HepG2 (cell line): Measurements from ENCODE around the gene NDST1. TPM values are rescaled to one million over a fixed set of nuclear protein-coding genes. Genes with fewer than 3 reads are reported as not detected.

Source experiments
- BCL3 ChIP-seq: sonication (generic); formaldehyde crosslinking; IDR thresholded peaks from 2 replicates; pipeline ENCODE4 v1.5.1; 2020; ENCODE audit warnings: mild to moderate bottlenecking, missing genetic modification reagents, moderate library complexity
- DZIP1 ChIP-seq: sonication (generic); formaldehyde crosslinking; IDR thresholded peaks from 2 replicates; pipeline ENCODE4 v1.5.0; 2020; ENCODE audit warnings: mild to moderate bottlenecking, missing genetic modification reagents
- HMG20A ChIP-seq: IDR thresholded peaks from 2 replicates; pipeline ENCODE4 v1.6.1; 2016; ENCODE audit warnings: borderline replicate concordance
- HOXA3 ChIP-seq: sonication (generic); formaldehyde crosslinking; IDR thresholded peaks from 2 replicates; pipeline ENCODE4 v1.5.0; 2020; ENCODE audit warnings: missing genetic modification reagents
- KLF11 ChIP-seq: IDR thresholded peaks from 2 replicates; pipeline ENCODE4 v1.6.1; 2016; ENCODE audit warnings: missing compliant biosample characterization
- MAZ ChIP-seq, 2 experiments: sonication (generic) in 1 of 2; formaldehyde crosslinking in 1 of 2; IDR thresholded peaks; 2 replicates each; pipeline versions ENCODE4 v1.5.0 to v1.6.1; 2012 to 2020; ENCODE audit warnings: low read depth in 2 of 2, mild to moderate bottlenecking in 2 of 2, borderline replicate concordance in 1 of 2, improper control_type of control experiment in 1 of 2, low read length in 1 of 2, missing genetic modification reagents in 1 of 2, moderate library complexity in 1 of 2
- NR3C1 ChIP-seq: sonication (generic); formaldehyde crosslinking; IDR thresholded peaks from 2 replicates; pipeline ENCODE4 v1.4.0; 2020; ENCODE audit warnings: missing genetic modification reagents
- POGZ ChIP-seq: sonication (generic); formaldehyde crosslinking; IDR thresholded peaks from 2 replicates; pipeline ENCODE4 v1.4.0; 2020; ENCODE audit warnings: mild to moderate bottlenecking, missing genetic modification reagents
- SIN3B ChIP-seq: fragments of 150-350 bp; IDR thresholded peaks from 2 replicates; pipeline ENCODE4 v1.6.1; 2014; ENCODE audit warnings: low read length
- SMAD9 ChIP-seq: sonication (generic); formaldehyde crosslinking; IDR thresholded peaks from 2 replicates; pipeline ENCODE4 v1.5.1; 2020; ENCODE audit warnings: mild to moderate bottlenecking, missing genetic modification reagents
- ZFP62 ChIP-seq: sonication (generic); formaldehyde crosslinking; IDR thresholded peaks from 2 replicates; pipeline ENCODE4 v1.4.0; 2020; ENCODE audit warnings: missing genetic modification reagents
- ZFX ChIP-seq: sonication (generic); formaldehyde crosslinking; IDR thresholded peaks from 2 replicates; pipeline ENCODE4 v1.4.0; 2020; ENCODE audit warnings: mild to moderate bottlenecking, low read depth, missing genetic modification reagents, moderate library complexity
- ZHX1 ChIP-seq: sonication (generic); formaldehyde crosslinking; IDR thresholded peaks from 2 replicates; pipeline ENCODE4 v1.8.1; 2022; ENCODE audit warnings: low read depth, mild to moderate bottlenecking, missing genetic modification reagents
- ZKSCAN8 ChIP-seq: IDR thresholded peaks from 2 replicates; pipeline ENCODE4 v1.6.1; 2016; ENCODE audit warnings: borderline replicate concordance, missing genetic modification reagents, missing compliant biosample characterization
- ZUFSP ChIP-seq: sonication (generic); formaldehyde crosslinking; IDR thresholded peaks from 2 replicates; pipeline ENCODE4 v1.9.0; 2021; ENCODE audit warnings: missing genetic modification reagents, mild to moderate bottlenecking, borderline replicate concordance
- polyA plus RNA-seq, 8 experiments: library from polyadenylated mRNA; depleted of rRNA in 3 of 8; stranded (reverse) in 7 of 8; unstranded in 1 of 8; fragments of >200 nt; fragmentation: Illumina TruSeq in 4 of 8; extraction: Trizol in 4 of 8; gene quantifications; 2 replicates each; pipeline versions ENCODE4 v1.2.1 to v1.2.3, GENCODE V29; 2011 to 2016; ENCODE audit warnings: low read depth in 4 of 8, missing spikeins in 1 of 8, mixed read lengths in 1 of 8; ENCODE audit not compliant: insufficient read depth in 1 of 8
- total RNA-seq, 5 experiments: library from RNA; depleted of rRNA; stranded (reverse); fragments of >200 nt; fragmentation: Illumina TruSeq; extraction: Trizol; gene quantifications; 2 replicates each; pipeline ENCODE4 v1.2.3, GENCODE V29; 2016; ENCODE audit warnings: low read depth in 1 of 5
- TF ChIP-seq, protein P1 (sequence below): sonication (generic); formaldehyde crosslinking; IDR thresholded peaks from 2 replicates; pipeline ENCODE4 v1.5.1; 2020; ENCODE audit warnings: mild to moderate bottlenecking, missing genetic modification reagents, moderate library complexity

NDST1 gene
- total and polyA plus RNA-seq, 2 of the 13 experiments (the other 11 are each of a cell fraction or from before 2014, with no cell fraction given): 23.8 to 26.2 TPM

DNA sequence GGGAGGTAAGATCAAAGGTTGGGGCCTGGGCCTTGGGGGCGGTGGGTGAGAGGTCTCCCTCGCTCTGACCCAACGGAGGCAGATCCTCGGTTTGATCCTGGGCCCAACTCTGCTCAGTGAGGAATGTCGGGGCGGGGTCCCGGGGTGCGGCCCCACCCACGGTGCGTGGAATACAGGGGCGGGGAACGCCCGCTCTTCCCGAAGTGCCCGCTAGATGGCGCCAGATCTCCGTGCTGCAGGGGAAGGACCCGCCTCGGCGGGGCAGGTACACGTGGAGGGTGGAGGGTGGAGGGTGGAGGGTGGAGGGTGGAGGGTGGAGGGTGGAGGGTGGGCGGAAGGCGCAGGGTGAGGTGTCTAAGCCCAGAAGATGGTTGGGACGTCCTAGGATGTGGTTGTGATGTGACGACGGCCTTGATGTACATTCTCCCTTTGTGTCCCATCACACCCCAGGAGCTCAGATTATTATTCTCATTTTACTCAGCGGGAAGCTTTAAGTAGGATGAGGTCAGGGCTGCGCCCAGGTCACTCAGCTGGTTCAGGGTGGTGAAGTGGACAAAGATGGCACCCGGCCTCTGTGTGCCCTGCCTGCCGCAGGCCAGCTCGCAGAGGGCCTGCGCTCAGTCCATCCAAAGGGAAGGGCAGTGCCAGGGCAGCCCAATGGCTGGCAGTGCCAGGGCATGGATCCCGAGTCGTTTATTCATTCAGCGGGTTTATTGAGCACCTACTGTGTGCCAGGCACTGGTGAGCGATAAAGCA lies 49.0 kb upstream of the NDST1 start (continued):
- TF ChIP-seq ZUFSP (no peak), ZFX (peak; percentile 37; the same call in 1 of the 2 replicates), DZIP1 (CRISPR knock-in tag) (no peak), MAZ (IDR thresholded peaks at IDR 0.05; ENCODE audit: borderline replicate concordance, low read depth, low read length) (no peak), MAZ (CRISPR knock-in tag; IDR thresholded peaks at IDR 0.05; ENCODE audit: low read depth) (peak; percentile 64), SMAD9 (CRISPR knock-in tag) (no peak), SIN3B (no peak), KLF11 (CRISPR knock-in tag) (no peak), HMG20A (CRISPR knock-in tag) (no peak), ZFP62 (CRISPR knock-in tag) (no peak), NR3C1 (no peak), BCL3 (CRISPR knock-in tag) (no peak), ZHX1 (CRISPR knock-in tag) (no peak), POGZ (CRISPR knock-in tag) (no peak), ZKSCAN8 (CRISPR knock-in tag) (no peak), HOXA3 (CRISPR knock-in tag) (peak; percentile 36; the same call in 1 of the 2 replicates)
- TF ChIP-seq, protein P1, sequence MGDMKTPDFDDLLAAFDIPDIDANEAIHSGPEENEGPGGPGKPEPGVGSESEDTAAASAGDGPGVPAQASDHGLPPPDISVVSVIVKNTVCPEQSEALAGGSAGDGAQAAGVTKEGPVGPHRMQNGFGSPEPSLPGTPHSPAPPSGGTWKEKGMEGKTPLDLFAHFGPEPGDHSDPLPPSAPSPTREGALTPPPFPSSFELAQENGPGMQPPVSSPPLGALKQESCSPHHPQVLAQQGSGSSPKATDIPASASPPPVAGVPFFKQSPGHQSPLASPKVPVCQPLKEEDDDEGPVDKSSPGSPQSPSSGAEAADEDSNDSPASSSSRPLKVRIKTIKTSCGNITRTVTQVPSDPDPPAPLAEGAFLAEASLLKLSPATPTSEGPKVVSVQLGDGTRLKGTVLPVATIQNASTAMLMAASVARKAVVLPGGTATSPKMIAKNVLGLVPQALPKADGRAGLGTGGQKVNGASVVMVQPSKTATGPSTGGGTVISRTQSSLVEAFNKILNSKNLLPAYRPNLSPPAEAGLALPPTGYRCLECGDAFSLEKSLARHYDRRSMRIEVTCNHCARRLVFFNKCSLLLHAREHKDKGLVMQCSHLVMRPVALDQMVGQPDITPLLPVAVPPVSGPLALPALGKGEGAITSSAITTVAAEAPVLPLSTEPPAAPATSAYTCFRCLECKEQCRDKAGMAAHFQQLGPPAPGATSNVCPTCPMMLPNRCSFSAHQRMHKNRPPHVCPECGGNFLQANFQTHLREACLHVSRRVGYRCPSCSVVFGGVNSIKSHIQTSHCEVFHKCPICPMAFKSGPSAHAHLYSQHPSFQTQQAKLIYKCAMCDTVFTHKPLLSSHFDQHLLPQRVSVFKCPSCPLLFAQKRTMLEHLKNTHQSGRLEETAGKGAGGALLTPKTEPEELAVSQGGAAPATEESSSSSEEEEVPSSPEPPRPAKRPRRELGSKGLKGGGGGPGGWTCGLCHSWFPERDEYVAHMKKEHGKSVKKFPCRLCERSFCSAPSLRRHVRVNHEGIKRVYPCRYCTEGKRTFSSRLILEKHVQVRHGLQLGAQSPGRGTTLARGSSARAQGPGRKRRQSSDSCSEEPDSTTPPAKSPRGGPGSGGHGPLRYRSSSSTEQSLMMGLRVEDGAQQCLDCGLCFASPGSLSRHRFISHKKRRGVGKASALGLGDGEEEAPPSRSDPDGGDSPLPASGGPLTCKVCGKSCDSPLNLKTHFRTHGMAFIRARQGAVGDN (CRISPR knock-in tag): peak; percentile 56
